ENCODE data around the gene TRIM23.
"Not testable (repeated sequence)": the region's sequence is repeated elsewhere in the genome, so short reads cannot be mapped to it uniquely, and the experiment has no call there.

The TRIM23 gene

GRCh38 chr5:65624025-65624570, at the start of gene TRIM23:
Gene TRIM23, minus strand, starts transcription at chr5:65624333. Its CDS starts 59 bp downstream, at chr5:65624274.
- in situ Hi-C loops (cut with HindIII; ENCODE audit: low sequenced_read_pairs): no loop called here

GRCh38 chr5:65672796-65673195, 48.7 kb upstream of the TRIM23 start:
- in situ Hi-C loops (cut with HindIII; ENCODE audit: low sequenced_read_pairs): no loop called here

GRCh38 chr5:65668696-65669095, 44.6 kb upstream of the TRIM23 start:
- in situ Hi-C loops (cut with HindIII; ENCODE audit: low sequenced_read_pairs): no loop called here

- in situ Hi-C loops (cut with HindIII; ENCODE audit: low sequenced_read_pairs): no loop called here
Measured at GRCh38 chr5:65663804-65664521, 39.8 kb upstream of the TRIM23 start.

DNA sequence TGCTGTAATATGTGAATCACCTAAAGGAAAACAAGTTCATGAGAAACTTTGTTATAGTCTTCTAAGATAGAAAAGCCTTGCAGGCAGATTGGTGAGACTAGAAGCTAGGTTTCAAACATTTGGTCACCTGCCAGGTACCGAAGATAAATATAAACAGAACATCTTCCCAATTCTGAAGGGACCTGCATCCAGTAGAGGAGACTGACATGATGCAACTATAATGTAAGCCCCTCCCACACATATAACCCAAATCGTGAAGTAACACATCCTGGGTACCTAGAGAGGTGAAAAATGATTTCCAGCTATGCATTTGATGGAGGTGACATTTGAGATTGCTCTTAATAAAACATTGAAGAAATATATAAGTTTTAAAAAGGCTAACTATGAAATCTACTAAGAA, 30.6 kb upstream of the TRIM23 start:
- in situ Hi-C loops (cut with HindIII; ENCODE audit: low sequenced_read_pairs): no loop called here

DNA sequence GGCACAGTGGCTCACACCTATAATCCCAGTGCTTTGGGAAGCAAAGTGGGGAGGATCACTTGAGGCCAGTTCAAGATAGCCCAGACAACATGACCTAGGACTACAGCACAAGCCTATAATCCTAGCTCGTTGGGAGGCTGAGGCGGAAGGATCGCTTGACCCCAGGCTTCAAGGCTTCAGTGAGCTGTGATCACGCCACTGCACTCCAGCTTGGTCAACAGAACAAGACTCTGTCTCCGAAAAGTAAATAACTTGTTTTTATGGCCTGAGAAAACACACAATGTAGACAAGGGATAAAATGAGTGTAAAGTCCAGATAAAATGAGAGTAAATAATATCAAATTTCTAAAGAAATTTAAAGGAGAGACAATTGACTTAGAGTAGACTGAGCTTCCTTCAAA, 27.0 kb upstream of the TRIM23 start:
- in situ Hi-C loops (cut with HindIII; ENCODE audit: low sequenced_read_pairs): no loop called here

DNA sequence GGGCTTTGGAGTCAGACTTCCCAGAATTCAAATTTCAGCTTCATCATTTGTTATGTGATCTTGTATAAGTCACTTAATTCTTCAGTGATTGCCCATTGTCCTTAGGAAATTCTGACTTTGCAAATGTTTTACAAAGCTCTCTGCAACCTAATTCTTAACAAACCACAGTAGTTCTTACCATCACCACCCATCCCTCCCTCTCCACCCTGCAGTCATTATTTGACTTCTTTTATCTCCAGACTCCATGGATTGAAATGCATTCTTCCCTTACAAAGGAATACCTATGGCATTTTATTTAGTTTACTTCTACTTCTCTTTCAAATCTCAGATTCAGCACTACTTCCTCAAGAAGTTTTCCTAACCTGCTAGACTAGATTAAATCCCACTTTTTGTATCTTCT, 23.8 kb upstream of the TRIM23 start:
- in situ Hi-C loops (cut with HindIII; ENCODE audit: low sequenced_read_pairs): no loop called here

GRCh38 chr5:65646938-65647337, 22.8 kb upstream of the TRIM23 start:
- in situ Hi-C loops (cut with HindIII; ENCODE audit: low sequenced_read_pairs): no loop called here

- in situ Hi-C loops (cut with HindIII; ENCODE audit: low sequenced_read_pairs): no loop called here
Measured at GRCh38 chr5:65640240-65640639, 16.1 kb upstream of the TRIM23 start.

DNA sequence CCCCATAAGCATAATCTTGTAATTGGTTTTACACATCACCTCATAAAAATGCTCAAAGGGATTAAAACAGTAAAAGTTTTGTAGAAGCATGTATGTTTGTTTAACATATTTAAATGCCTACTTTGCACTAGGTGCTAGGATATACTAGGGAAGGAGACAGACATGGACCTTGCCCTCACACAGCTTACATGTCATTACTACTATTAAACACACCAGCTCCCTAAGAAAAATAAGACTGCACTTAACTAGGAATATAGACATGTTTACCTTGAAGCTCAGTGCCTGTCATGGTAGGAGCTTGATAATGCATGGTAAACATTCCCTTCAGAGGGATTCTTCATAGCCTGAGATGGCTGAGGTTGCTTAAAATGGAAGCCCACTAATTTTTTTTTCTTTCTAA, 6.8 kb upstream of the TRIM23 start:
- in situ Hi-C loops (cut with HindIII; ENCODE audit: low sequenced_read_pairs): no loop called here

GRCh38 chr5:65625743-65626142, 1.6 kb upstream of the TRIM23 start:
- in situ Hi-C loops (cut with HindIII; ENCODE audit: low sequenced_read_pairs): loop anchor here (5.0 kb wide), 1 partner anchor 57 kb away; no protein-coding TSS in a partner anchor

DNA sequence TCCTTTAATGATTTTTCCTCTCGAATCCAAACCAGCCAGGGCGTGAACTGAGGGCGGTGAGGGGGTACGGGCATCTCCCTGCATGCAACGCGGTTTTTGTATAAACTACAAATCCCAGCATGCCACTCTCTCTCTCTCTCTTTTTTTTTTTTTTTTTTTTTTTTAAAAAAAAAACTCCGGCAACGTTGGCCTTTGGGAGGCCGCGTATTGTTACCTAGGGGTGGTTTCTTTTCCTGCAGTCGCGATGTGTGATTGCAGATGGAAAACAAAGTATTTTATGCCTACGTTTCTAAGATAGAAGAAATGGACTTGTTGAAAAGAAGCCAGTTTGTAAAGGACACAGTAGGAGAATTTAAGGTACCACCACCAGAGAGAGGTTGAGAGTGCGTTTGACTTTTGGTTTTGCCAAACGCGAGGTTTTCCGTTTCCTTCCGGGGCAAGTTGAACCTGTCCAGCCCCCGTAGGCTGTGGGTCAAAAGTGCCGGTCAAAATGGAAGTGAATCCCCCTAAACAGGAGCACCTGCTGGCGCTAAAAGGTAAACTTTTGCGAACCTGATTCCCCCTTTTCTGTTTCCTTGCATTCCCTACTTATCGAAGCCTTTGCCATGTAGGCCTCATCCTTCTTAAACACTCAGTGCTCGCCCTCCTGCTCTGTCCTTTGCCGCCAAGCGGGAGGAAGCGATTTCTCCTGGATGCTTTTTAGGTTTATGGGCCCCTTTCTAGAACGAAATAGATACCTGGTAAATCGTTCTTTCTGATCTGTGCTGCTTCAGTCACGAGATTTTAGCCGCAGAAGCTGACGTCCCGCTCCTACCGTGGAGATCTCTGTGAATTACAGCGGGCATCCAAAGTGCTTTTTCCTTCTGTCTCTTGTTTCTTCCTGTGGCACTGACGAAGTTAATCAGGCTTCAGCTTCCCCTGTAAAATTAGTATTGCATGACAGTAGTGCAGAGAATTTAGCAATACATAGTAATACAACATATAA, 730 bp upstream of the TRIM23 start, which contains the start of the genes SHLD3 and TRAPPC13:
SHLD3 (plus strand) TSS at position 457 of the 985 bp plus-strand sequence. CDS start 4,561 bp downstream, outside the sequence.
TRAPPC13 (plus strand) TSS at position 457 of the 985 bp plus-strand sequence; CDS start at position 491, 34 bp downstream.
- in situ Hi-C loops (cut with HindIII; ENCODE audit: low sequenced_read_pairs): loop anchor here (5.0 kb wide), 1 partner anchor 57 kb away; no protein-coding TSS in a partner anchor

DNA sequence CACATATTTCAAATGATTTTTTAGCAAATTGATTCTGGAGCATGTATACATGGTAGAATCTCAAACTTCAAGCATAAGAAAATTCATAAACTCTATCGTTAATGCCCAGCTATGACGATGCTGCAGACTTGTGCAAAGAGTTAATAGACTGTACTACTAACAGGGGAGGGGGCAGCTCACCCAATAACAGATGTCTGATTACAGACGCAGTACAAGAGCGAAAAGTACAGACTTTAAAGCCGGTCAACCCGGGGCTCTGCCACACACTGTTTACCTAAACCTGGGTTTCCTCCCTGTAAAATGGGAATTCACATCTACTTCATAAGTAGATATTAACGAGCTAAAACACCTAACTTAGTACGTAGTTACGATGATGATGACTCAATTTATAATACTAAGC, 651 bp downstream of the TRIM23 start:
- in situ Hi-C loops (cut with HindIII; ENCODE audit: low sequenced_read_pairs): no loop called here

- in situ Hi-C loops (cut with HindIII; ENCODE audit: low sequenced_read_pairs): not testable (repeated sequence)
Measured at GRCh38 chr5:65621961-65622360, 2.2 kb downstream of the TRIM23 start.

DNA sequence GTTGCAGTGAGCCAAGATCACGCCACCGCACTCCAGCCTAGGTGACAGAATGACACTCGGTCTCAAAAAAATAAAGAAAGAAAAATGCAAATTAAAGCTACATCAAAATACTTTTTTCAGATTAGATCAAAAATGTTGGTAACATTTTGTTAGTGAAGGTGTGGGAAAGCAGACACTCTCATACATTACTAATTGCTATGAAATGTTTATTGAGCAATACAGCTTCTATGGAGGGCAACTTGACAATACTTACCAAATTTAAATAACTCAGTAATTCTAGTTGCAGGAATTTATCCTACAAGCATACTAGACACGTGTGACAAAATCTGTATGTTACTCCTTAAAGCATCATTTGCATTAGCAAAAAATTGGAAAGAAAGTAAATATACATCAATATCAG, 4.1 kb downstream of the TRIM23 start:
- in situ Hi-C loops (cut with HindIII; ENCODE audit: low sequenced_read_pairs): no loop called here

- in situ Hi-C loops (cut with HindIII; ENCODE audit: low sequenced_read_pairs): no loop called here
Measured at GRCh38 chr5:65612298-65612907, 11.7 kb downstream of the TRIM23 start.

DNA sequence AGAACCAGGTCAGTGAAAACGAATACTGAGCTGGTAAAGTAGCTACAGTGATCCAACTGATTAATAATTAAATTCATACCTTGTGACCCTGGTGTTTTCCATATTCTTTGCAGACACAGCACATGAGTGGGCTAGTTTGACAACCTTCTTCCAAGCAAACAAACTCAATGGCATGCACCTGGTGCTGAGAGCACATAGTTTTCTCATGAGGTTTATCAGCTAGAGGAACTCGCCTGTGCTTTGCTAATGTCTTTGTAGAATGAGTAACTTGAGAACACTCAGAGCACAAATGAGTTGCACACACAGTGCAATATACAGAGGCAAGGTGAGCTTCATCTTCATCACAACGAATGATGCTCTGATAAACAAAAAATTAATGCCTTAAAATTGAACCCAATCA, 12.6 kb downstream of the TRIM23 start:
- in situ Hi-C loops (cut with HindIII; ENCODE audit: low sequenced_read_pairs): no loop called here

GRCh38 chr5:65601761-65602160, 22.4 kb downstream of the TRIM23 start:
- in situ Hi-C loops (cut with HindIII; ENCODE audit: low sequenced_read_pairs): not testable (repeated sequence)

DNA sequence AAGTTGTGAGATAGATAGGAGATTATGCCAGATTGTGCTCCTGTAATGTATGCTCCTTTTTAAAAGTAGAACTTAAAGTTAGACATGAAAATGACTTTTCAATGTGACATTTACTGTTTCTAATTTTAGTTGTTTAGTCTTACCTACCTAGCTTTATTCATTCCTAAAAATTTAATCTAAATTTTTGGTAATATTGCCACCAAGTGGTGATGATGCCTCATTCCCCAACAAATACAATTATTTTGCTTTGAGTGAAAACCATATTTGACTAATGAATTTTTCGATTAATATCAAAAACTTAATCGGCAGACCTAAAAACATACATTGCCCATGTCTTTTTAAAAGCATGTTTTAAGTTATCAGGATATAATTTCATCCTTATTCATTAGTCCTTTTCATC, 35.4 kb downstream of the TRIM23 start:
- in situ Hi-C loops (cut with HindIII; ENCODE audit: low sequenced_read_pairs): no loop called here

DNA sequence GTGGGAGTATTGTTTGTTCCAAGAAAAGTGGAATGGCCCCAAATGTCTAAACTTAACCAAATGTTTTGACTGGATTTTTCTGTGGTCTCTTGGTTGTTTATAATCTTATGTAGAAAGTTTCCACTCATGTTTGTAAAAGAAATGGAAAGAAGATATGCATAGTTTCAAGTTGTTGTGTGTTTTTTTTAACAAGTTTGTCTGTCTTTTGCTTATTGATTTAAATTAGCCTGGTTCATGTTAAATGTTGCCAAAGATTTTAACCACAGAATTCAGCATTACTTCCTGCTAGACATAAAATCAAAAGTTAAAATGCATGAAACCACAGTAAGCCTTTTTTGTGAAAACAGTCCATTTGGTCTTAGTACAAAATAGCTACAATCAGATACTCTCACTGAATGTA, 47.0 kb downstream of the TRIM23 start:
- in situ Hi-C loops (cut with HindIII; ENCODE audit: low sequenced_read_pairs): loop anchor here (5.0 kb wide), 1 partner anchor 95 kb away; the partner anchor contains the start of gene ADAMTS6

Measured in endothelial cell of hepatic sinusoid (primary cell).